NCI-H128 (cell line): ENCODE measurements around the gene TIE1.

ENCODE experiments used
- DNase-seq: peaks from one replicate; lab custom pipeline; 2025; ENCODE audit not compliant: unreplicated experiment; lab: John Stamatoyannopoulos, UW

The TIE1 gene

GRCh38 chr1:43334453-43335205 lies 33.8 kb downstream of the TIE1 start:
- no peak for DNase-seq

- no peak for DNase-seq
These were observed 36.8 kb downstream of the TIE1 start, which contains the start of gene MPL for GRCh38 chr1:43337588-43337987. Gene MPL, plus strand, starts transcription at chr1:43337818. Its CDS starts 31 bp downstream, at chr1:43337849.

GRCh38 chr1:43338001-43338400 lies 37.2 kb downstream of the TIE1 start:
- no peak for DNase-seq

GRCh38 chr1:43339584-43340232 lies 38.9 kb downstream of the TIE1 start:
- DNase-seq = no peak

GRCh38 chr1:43340559-43340958 lies 39.8 kb downstream of the TIE1 start:
- DNase-seq = no peak

GRCh38 chr1:43344267-43344850 lies 43.6 kb downstream of the TIE1 start:
- no peak for DNase-seq

- DNase-seq = no peak
These were observed 44.3 kb downstream of the TIE1 start for GRCh38 chr1:43345120-43345519.

GRCh38 chr1:43346636-43347035 lies 45.9 kb downstream of the TIE1 start:
- no peak for DNase-seq

GRCh38 chr1:43348343-43348808 lies 47.6 kb downstream of the TIE1 start:
- DNase-seq = no peak

- peak; percentile 94 for DNase-seq
These were observed 48.2 kb downstream of the TIE1 start for GRCh38 chr1:43348809-43349593.

- no peak for DNase-seq
These were observed 49.0 kb downstream of the TIE1 start for GRCh38 chr1:43349594-43350306.

GRCh38 chr1:43350976-43351375 lies 50.2 kb downstream of the TIE1 start:
- DNase-seq = no peak

- DNase-seq = no peak
These were observed 50.9 kb downstream of the TIE1 start for GRCh38 chr1:43351421-43352350.

GRCh38 chr1:43352351-43352705 lies 51.5 kb downstream of the TIE1 start:
- DNase-seq = no peak

GRCh38 chr1:43352881-43353280 lies 52.1 kb downstream of the TIE1 start:
- DNase-seq = no peak

GRCh38 chr1:43354471-43354870 lies 53.7 kb downstream of the TIE1 start:
- DNase-seq = no peak

GRCh38 chr1:43354936-43355335 lies 54.2 kb downstream of the TIE1 start:
- no peak for DNase-seq

GRCh38 chr1:43357251-43357650 lies 56.5 kb downstream of the TIE1 start:
- no peak for DNase-seq

GRCh38 chr1:43358121-43358745 lies 57.5 kb downstream of the TIE1 start:
- no peak for DNase-seq
